ENCODE results near the gene RNPEP. TPM values are rescaled to one million over a fixed set of nuclear protein-coding genes. Genes with fewer than 3 reads are reported as not detected.
A peak's percentile ranks its signal among the peaks of the same experiment; 100 is the strongest.

Gene RNPEP
- total and polyA plus RNA-seq, 2 of the 13 experiments (the other 11 are each of a cell fraction or from before 2014, with no cell fraction given): 20.6 to 38.4 TPM

DNA sequence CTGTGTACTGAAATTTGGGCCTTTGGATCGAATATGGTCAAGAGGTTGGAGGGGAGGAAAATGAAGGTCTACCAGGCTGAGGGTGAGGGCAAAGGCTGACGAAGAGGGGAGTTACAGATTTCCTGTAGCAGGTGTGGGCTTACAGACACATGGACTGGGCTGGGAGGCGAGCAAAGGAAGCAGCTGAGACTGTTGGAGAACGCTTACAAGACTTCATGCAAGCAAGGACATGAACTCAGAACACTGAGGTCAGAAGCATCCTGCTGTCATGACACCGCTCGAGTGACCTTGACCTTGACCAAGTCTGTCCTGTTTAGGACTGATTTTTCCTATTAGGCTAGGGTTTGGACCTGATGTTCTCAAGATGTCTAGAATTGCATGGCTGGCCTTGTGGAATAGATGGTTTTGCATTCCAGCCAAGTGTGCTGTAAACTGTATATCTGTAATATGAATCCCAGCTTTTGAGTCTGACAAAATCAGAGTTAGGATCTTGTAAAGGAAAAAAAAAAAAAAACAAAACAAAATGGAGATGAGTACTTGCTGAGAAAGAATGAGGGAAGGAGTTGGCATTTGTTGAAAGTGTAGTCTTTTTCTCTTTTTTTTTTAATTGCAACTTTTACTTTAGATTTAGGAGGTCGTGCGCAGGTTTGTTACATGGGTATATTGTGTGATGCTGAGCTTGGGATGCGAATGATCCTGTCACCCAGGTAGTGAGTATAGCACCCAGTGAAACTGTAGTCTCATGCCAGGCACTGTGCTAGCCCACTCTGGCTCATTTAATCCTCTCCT is 33.8 kb downstream of the RNPEP start (continued):
- TF ChIP-seq ZNF672 (CRISPR knock-in tag; IDR thresholded peaks at IDR 0.05) (no peak), ZNF354B (CRISPR knock-in tag; IDR thresholded peaks at IDR 0.05) (no peak), ZNF766 (CRISPR knock-in tag; IDR thresholded peaks at IDR 0.05; ENCODE audit: borderline replicate concordance) (no peak), ZNF724P (CRISPR knock-in tag; IDR thresholded peaks at IDR 0.05; ENCODE audit: borderline replicate concordance) (no peak), ZNF253 (CRISPR knock-in tag; IDR thresholded peaks at IDR 0.05; ENCODE audit: borderline replicate concordance) (no peak), TGIF2 (CRISPR knock-in tag; IDR thresholded peaks at IDR 0.05) (no peak), NFYB (CRISPR knock-in tag; IDR thresholded peaks at IDR 0.05) (no peak), ZFY (CRISPR knock-in tag; IDR thresholded peaks at IDR 0.05) (no peak), RXRB (CRISPR knock-in tag; IDR thresholded peaks at IDR 0.05; ENCODE audit: borderline replicate concordance) (peak; percentile 48; the same call in 1 of the 2 replicates), ZSCAN22 (CRISPR knock-in tag; IDR thresholded peaks at IDR 0.05) (no peak), RXRA (CRISPR knock-in tag; IDR thresholded peaks at IDR 0.05) (peak; percentile 15; the same call in 1 of the 2 replicates), RARA (CRISPR knock-in tag; IDR thresholded peaks at IDR 0.05) (peak; percentile 83), FOXO1 (CRISPR knock-in tag; IDR thresholded peaks at IDR 0.05) (no peak), AHR (CRISPR knock-in tag; IDR thresholded peaks at IDR 0.05) (no peak), ZNF761 (CRISPR knock-in tag; conservative IDR thresholded peaks at IDR 0.05) (no peak), POGZ (CRISPR knock-in tag; IDR thresholded peaks at IDR 0.05) (no peak), PHF20 (CRISPR knock-in tag; IDR thresholded peaks at IDR 0.05) (no peak)
- TF ChIP-seq, protein P1, sequence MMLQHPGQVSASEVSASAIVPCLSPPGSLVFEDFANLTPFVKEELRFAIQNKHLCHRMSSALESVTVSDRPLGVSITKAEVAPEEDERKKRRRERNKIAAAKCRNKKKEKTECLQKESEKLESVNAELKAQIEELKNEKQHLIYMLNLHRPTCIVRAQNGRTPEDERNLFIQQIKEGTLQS (CRISPR knock-in tag; IDR thresholded peaks at IDR 0.05): no peak
- TF ChIP-seq, protein P2, sequence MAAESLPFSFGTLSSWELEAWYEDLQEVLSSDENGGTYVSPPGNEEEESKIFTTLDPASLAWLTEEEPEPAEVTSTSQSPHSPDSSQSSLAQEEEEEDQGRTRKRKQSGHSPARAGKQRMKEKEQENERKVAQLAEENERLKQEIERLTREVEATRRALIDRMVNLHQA (CRISPR knock-in tag; IDR thresholded peaks at IDR 0.05): no peak
- TF ChIP-seq, protein P3, sequence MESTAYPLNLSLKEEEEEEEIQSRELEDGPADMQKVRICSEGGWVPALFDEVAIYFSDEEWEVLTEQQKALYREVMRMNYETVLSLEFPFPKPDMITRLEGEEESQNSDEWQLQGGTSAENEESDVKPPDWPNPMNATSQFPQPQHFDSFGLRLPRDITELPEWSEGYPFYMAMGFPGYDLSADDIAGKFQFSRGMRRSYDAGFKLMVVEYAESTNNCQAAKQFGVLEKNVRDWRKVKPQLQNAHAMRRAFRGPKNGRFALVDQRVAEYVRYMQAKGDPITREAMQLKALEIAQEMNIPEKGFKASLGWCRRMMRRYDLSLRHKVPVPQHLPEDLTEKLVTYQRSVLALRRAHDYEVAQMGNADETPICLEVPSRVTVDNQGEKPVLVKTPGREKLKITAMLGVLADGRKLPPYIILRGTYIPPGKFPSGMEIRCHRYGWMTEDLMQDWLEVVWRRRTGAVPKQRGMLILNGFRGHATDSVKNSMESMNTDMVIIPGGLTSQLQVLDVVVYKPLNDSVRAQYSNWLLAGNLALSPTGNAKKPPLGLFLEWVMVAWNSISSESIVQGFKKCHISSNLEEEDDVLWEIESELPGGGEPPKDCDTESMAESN (CRISPR knock-in tag; conservative IDR thresholded peaks at IDR 0.05): no peak
- TF ChIP-seq, protein P4, sequence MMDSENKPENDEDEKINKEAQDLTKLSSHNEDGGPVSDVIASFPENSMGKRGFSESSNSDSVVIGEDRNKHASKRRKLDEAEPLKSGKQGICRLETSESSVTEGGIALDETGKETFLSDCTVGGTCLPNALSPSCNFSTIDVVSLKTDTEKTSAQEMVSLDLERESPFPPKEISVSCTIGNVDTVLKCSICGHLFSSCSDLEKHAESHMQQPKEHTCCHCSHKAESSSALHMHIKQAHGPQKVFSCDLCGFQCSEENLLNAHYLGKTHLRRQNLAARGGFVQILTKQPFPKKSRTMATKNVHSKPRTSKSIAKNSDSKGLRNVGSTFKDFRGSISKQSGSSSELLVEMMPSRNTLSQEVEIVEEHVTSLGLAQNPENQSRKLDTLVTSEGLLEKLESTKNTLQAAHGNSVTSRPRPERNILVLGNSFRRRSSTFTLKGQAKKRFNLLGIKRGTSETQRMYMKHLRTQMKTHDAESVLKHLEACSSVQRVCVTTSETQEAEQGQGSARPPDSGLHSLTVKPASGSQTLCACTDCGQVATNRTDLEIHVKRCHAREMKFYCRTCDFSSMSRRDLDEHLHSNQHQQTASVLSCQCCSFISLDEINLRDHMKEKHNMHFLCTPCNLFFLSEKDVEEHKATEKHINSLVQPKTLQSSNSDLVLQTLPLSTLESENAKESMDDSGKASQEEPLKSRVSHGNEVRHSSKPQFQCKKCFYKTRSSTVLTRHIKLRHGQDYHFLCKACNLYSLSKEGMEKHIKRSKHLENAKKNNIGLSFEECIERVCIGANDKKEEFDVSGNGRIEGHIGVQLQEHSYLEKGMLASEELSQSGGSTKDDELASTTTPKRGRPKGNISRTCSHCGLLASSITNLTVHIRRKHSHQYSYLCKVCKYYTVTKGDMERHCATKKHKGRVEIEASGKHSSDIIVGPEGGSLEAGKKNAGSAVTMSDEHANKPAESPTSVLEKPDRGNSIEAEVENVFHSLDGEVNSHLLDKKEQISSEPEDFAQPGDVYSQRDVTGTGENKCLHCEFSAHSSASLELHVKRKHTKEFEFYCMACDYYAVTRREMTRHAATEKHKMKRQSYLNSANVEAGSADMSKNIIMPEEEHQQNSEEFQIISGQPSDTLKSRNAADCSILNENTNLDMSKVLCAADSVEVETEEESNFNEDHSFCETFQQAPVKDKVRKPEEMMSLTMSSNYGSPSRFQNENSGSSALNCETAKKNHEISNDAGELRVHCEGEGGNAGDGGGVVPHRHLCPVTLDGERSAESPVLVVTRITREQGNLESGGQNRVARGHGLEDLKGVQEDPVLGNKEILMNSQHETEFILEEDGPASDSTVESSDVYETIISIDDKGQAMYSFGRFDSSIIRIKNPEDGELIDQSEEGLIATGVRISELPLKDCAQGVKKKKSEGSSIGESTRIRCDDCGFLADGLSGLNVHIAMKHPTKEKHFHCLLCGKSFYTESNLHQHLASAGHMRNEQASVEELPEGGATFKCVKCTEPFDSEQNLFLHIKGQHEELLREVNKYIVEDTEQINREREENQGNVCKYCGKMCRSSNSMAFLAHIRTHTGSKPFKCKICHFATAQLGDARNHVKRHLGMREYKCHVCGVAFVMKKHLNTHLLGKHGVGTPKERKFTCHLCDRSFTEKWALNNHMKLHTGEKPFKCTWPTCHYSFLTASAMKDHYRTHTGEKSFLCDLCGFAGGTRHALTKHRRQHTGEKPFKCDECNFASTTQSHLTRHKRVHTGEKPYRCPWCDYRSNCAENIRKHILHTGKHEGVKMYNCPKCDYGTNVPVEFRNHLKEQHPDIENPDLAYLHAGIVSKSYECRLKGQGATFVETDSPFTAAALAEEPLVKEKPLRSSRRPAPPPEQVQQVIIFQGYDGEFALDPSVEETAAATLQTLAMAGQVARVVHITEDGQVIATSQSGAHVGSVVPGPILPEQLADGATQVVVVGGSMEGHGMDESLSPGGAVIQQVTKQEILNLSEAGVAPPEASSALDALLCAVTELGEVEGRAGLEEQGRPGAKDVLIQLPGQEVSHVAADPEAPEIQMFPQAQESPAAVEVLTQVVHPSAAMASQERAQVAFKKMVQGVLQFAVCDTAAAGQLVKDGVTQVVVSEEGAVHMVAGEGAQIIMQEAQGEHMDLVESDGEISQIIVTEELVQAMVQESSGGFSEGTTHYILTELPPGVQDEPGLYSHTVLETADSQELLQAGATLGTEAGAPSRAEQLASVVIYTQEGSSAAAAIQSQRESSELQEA (CRISPR knock-in tag; IDR thresholded peaks at IDR 0.05; ENCODE audit: not compliant biosample characterization): no peak

Data from HepG2 (cell line).